H9 (cell line): ENCODE results near the gene RHBDF1. TPM values are rescaled to one million over a fixed set of nuclear protein-coding genes. Genes with fewer than 3 reads are reported as not detected.
A peak's percentile ranks its signal among the peaks of the same experiment; 100 is the strongest.

ENCODE experiments used
- DNase-seq: peaks from one replicate; pipeline ENCODE4 v3.0.0-alpha.2; 2017
- H2AFZ ChIP-seq: one replicate; pipeline ENCODE4 v1.6.1; 2013; ENCODE audit warnings: mild to moderate bottlenecking, low read length, control low read depth, moderate library complexity
- H2AK5ac ChIP-seq: 2 replicates; pipeline ENCODE4 v1.6.1; 2013; ENCODE audit warnings: low read length, control low read depth, mixed read lengths; ENCODE audit not compliant: insufficient read length
- H2BK120ac ChIP-seq: one replicate; pipeline ENCODE4 v1.6.1; 2013; ENCODE audit warnings: low read depth, mild to moderate bottlenecking, low read length, control low read depth, inconsistent platforms; ENCODE audit not compliant: poor library complexity, severe bottlenecking
- H2BK12ac ChIP-seq: 2 replicates; pipeline ENCODE4 v1.6.1; 2013; ENCODE audit warnings: low read length, control low read depth, mixed read lengths, low read depth; ENCODE audit not compliant: insufficient read length
- H2BK15ac ChIP-seq: 2 replicates; pipeline ENCODE4 v1.6.1; 2013; ENCODE audit warnings: low read depth, low read length, control low read depth
- H2BK20ac ChIP-seq: one replicate; pipeline ENCODE4 v1.6.1; 2013; ENCODE audit warnings: low read depth, mild to moderate bottlenecking, low read length, control low read depth, inconsistent platforms; ENCODE audit not compliant: poor library complexity, severe bottlenecking
- H2BK5ac ChIP-seq: 2 replicates; pipeline ENCODE4 v1.6.1; 2013; ENCODE audit warnings: low read length, control low read depth, mixed read lengths; ENCODE audit not compliant: insufficient read length
- H3K14ac ChIP-seq: 2 replicates; pipeline ENCODE4 v1.6.1; 2013; ENCODE audit warnings: low read length, control low read depth; ENCODE audit not compliant: insufficient read depth
- H3K18ac ChIP-seq: 2 replicates; pipeline ENCODE4 v1.6.1; 2013; ENCODE audit warnings: low read depth, mild to moderate bottlenecking, mixed read lengths, low read length, control low read depth; ENCODE audit not compliant: insufficient read length
- H3K23ac ChIP-seq: 2 replicates; pipeline ENCODE4 v1.6.1; 2013; ENCODE audit warnings: low read length, control low read depth, mixed read lengths, low read depth; ENCODE audit not compliant: insufficient read length
- H3K23me2 ChIP-seq: 2 replicates; pipeline ENCODE4 v1.6.1; 2013; ENCODE audit warnings: low read depth, mild to moderate bottlenecking, mixed read lengths, low read length, control low read depth; ENCODE audit not compliant: insufficient read length, poor library complexity, severe bottlenecking
- H3K27ac ChIP-seq: 2 replicates; pipeline ENCODE4 v1.5.1; 2013; ENCODE audit warnings: low read length, control low read depth, mixed read lengths, low read depth; ENCODE audit not compliant: insufficient read length
- H3K27me3 ChIP-seq: 2 replicates; pipeline ENCODE4 v1.6.1; 2013; ENCODE audit warnings: low read length, control low read depth, inconsistent platforms; ENCODE audit not compliant: insufficient read depth
- H3K4ac ChIP-seq: 2 replicates; pipeline ENCODE4 v1.6.1; 2013; ENCODE audit warnings: low read depth, mild to moderate bottlenecking, control low read depth, inconsistent platforms, low read length, moderate library complexity
- H3K4me1 ChIP-seq: 2 replicates; pipeline ENCODE4 v1.6.1; 2013; ENCODE audit warnings: low read length, control low read depth, inconsistent platforms; ENCODE audit not compliant: insufficient read depth
- H3K4me2 ChIP-seq: 2 replicates; pipeline ENCODE4 v1.6.1; 2013; ENCODE audit warnings: low read length, control low read depth, mixed read lengths; ENCODE audit not compliant: insufficient read length, insufficient read depth
- H3K56ac ChIP-seq: 2 replicates; pipeline ENCODE4 v1.6.1; 2013; ENCODE audit warnings: low read depth, mild to moderate bottlenecking, mixed read lengths, low read length, control low read depth; ENCODE audit not compliant: insufficient read length
- H3K79me1 ChIP-seq: 2 replicates; pipeline ENCODE4 v1.6.1; 2013; ENCODE audit warnings: low read depth, mild to moderate bottlenecking, moderate library complexity, low read length, control low read depth, inconsistent platforms; ENCODE audit not compliant: insufficient read depth, poor library complexity, severe bottlenecking
- H3K79me2 ChIP-seq: 2 replicates; pipeline ENCODE4 v1.6.1; 2013; ENCODE audit warnings: low read length, control low read depth, inconsistent platforms; ENCODE audit not compliant: insufficient read depth
- H3K9ac ChIP-seq: 2 replicates; pipeline ENCODE4 v1.6.1; 2013; ENCODE audit warnings: low read length, control low read depth, mixed read lengths; ENCODE audit not compliant: insufficient read length; ENCODE audit errors: extremely low read depth
- H3K9me3 ChIP-seq: one replicate; pipeline ENCODE4 v1.6.1; 2013; ENCODE audit warnings: low read depth, low read length, inconsistent platforms; ENCODE audit not compliant: control insufficient read depth
- H3T11ph ChIP-seq: one replicate; pipeline ENCODE4 v1.6.1; 2013; ENCODE audit warnings: mild to moderate bottlenecking, low read length, control low read depth, inconsistent platforms
- H4K20me1 ChIP-seq: one replicate; pipeline ENCODE4 v1.6.1; 2013; ENCODE audit not compliant: control insufficient read depth, insufficient read length, insufficient read depth
- H4K5ac ChIP-seq: 2 replicates; pipeline ENCODE4 v1.6.1; 2013; ENCODE audit warnings: low read depth, mild to moderate bottlenecking, mixed read lengths, low read length, control low read depth; ENCODE audit not compliant: insufficient read length
- H4K8ac ChIP-seq: replicated peaks from 2 replicates; pipeline ENCODE4 v1.6.1; 2013; ENCODE audit warnings: low read length, control low read depth, mixed read lengths, low read depth; ENCODE audit not compliant: insufficient read length
- H4K91ac ChIP-seq: 2 replicates; pipeline ENCODE4 v1.6.1; 2013; ENCODE audit warnings: low read depth, mild to moderate bottlenecking, moderate library complexity, mixed read lengths, low read length, control low read depth; ENCODE audit not compliant: insufficient read length
- H3K27ac Mint-ChIP-seq, 3 experiments: 2 replicates in 2 of 3; 3 replicates in 1 of 3; pipeline ENCODE4 v1.8.0; 2020 to 2021; ENCODE audit warnings: mixed read lengths in 3 of 3, mild to moderate bottlenecking in 1 of 3, moderate library complexity in 1 of 3
- H3K27me3 Mint-ChIP-seq: 2 replicates; pipeline ENCODE4 v1.8.0; 2021; ENCODE audit warnings: low read depth, mild to moderate bottlenecking, moderate library complexity, mixed read lengths
- H3K36me3 Mint-ChIP-seq, 3 experiments: 2 replicates in 2 of 3; 3 replicates in 1 of 3; pipeline ENCODE4 v1.8.0; 2020 to 2021; ENCODE audit warnings: low read depth in 3 of 3, mixed read lengths in 3 of 3; ENCODE audit not compliant: insufficient read depth in 1 of 3
- H3K4me1 Mint-ChIP-seq, 2 experiments: 2 replicates each; pipeline ENCODE4 v1.8.0; 2020; ENCODE audit warnings: mixed read lengths in 2 of 2
- H3K4me3 Mint-ChIP-seq, 2 experiments: 2 replicates in 1 of 2; 3 replicates in 1 of 2; pipeline ENCODE4 v1.8.0; 2020 to 2021; ENCODE audit warnings: mild to moderate bottlenecking in 2 of 2, mixed read lengths in 2 of 2, moderate library complexity in 1 of 2
- H3K9me3 Mint-ChIP-seq, 2 experiments: 2 replicates in 1 of 2; 3 replicates in 1 of 2; pipeline ENCODE4 v1.8.0; 2020; ENCODE audit warnings: mild to moderate bottlenecking in 2 of 2, mixed read lengths in 2 of 2, moderate library complexity in 1 of 2
- CTCF ChIP-seq: fragments of 200-600 bp; sonication (generic); conservative IDR thresholded peaks from 3 replicates; pipeline ENCODE4 v1.8.0; 2021; ENCODE audit warnings: antibody characterized with exemption, mild to moderate bottlenecking
- WGBS: extraction: QIAGEN DNeasy Blood & Tissue Kit; methylation state at CpG from one replicate; pipeline ENCODE4 v1.1.7; 2013; ENCODE audit warnings: missing lambda C conversion rate, low lambda C conversion rate, mixed read lengths; ENCODE audit not compliant: insufficient read length; ENCODE audit errors: extremely low coverage; 5-methylcytosine and 5-hydroxymethylcytosine counted together
- total RNA-seq: library from RNA; stranded (reverse); gene quantifications from 2 replicates; pipeline ENCODE4 v1.2.1, GENCODE V29; 2021

The RHBDF1 gene
- total RNA-seq, 1 experiment from 2014 or later, result 34.6 TPM

GRCh38 chr16:64914-65255 is 7.5 kb downstream of the RHBDF1 start:
- Mint-ChIP-seq H3K4me3 (no peak overlapping the region), H3K9me3 (no peaks in the 10 kb centered on the region), H3K36me3 (peaks cover 9 to 25% (median 21%) of the 10 kb centered on the region in 3 experiments; a peak in 6 of 7 replicates), H3K27me3 (no peaks in the 10 kb centered on the region), H3K4me1 (peaks cover 13 to 22% of the 10 kb centered on the region in 2 experiments), H3K27ac (0 out of 7 replicates have a peak overlapping the region, but pooled peaks of 1 of the 3 experiments have one; percentile 23)
- Histone ChIP-seq H4K91ac (no peak overlapping the region), H3K14ac (no peak overlapping the region), H2BK15ac (no peak overlapping the region), H4K5ac (no peak overlapping the region), H3K23me2 (no peaks in the 10 kb centered on the region), H3K4ac (no peak overlapping the region), H2BK20ac (no peak overlapping the region), H2AFZ (no peak overlapping the region), H2BK120ac (no peak overlapping the region), H3K9me3 (no peaks in the 10 kb centered on the region), H3K79me1 (no peaks in the 10 kb centered on the region), H4K8ac (no peak overlapping the region), H3K9ac (no peak overlapping the region), H3K18ac (no peak overlapping the region), H3K23ac (no peak overlapping the region), H4K20me1 (no peaks in the 10 kb centered on the region), H3T11ph (no peak overlapping the region), H2BK5ac (no peak overlapping the region), H3K27ac (no peak overlapping the region), H3K56ac (no peak overlapping the region), H2BK12ac (no peak overlapping the region), H3K79me2 (no peaks in the 10 kb centered on the region), H3K4me1 (no peaks in the 10 kb centered on the region), H3K27me3 (no peaks in the 10 kb centered on the region), H2AK5ac (no peak overlapping the region), H3K4me2 (no peak overlapping the region)
- WGBS, result no CpG with 5 or more reads among the region's 9 CpGs
- no peak for DNase-seq
- TF ChIP-seq CTCF, result no peak
